DOHH2 (cell line): ENCODE data around the gene FAM184A.

Source experiments
- EZH2phosphoT487 ChIP-seq: fragments of 200-600 bp; sonication (generic); IDR thresholded peaks from 2 replicates; pipeline ENCODE4 v1.6.1; 2017; ENCODE audit warnings: borderline replicate concordance, mild to moderate bottlenecking, antibody characterized with exemption, low read length, moderate library complexity, mixed read lengths
- TF ChIP-seq, protein P1 (sequence below): fragments of 200-600 bp; sonication (generic); IDR thresholded peaks from one replicate; pipeline ENCODE4 v1.5.1; 2014; ENCODE audit warnings: antibody characterized with exemption, mild to moderate bottlenecking, low read depth, low read length; ENCODE audit not compliant: poor library complexity, severe bottlenecking

DNA sequence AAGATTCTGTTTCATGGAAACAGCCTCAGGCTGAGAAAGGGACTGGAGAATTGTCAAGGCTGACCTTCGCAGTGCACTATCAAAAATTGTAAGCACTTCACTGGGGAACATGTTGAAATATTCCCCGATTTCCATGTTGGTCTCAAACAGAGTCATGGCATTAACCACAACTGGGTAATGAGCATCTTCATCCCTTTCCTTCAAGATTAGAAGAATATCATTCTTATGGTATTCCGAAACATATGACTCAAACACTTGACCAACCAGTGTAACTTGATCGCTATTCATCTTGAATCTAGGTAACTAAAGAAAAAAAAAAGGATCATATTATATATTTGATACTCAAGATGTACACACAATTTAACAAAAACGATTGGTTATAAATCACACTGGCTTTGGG lies 147.0 kb downstream of the FAM184A start:
- TF ChIP-seq, protein P1, sequence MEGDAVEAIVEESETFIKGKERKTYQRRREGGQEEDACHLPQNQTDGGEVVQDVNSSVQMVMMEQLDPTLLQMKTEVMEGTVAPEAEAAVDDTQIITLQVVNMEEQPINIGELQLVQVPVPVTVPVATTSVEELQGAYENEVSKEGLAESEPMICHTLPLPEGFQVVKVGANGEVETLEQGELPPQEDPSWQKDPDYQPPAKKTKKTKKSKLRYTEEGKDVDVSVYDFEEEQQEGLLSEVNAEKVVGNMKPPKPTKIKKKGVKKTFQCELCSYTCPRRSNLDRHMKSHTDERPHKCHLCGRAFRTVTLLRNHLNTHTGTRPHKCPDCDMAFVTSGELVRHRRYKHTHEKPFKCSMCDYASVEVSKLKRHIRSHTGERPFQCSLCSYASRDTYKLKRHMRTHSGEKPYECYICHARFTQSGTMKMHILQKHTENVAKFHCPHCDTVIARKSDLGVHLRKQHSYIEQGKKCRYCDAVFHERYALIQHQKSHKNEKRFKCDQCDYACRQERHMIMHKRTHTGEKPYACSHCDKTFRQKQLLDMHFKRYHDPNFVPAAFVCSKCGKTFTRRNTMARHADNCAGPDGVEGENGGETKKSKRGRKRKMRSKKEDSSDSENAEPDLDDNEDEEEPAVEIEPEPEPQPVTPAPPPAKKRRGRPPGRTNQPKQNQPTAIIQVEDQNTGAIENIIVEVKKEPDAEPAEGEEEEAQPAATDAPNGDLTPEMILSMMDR: no peak
- no peak for TF ChIP-seq EZH2phosphoT487
